ENCODE measurements around the gene WWTR1. TPM values are rescaled to one million over a fixed set of nuclear protein-coding genes. Genes with fewer than 3 reads are reported as not detected.

WWTR1 gene
- polyA plus RNA-seq, 1 experiment: 164 TPM

DNA sequence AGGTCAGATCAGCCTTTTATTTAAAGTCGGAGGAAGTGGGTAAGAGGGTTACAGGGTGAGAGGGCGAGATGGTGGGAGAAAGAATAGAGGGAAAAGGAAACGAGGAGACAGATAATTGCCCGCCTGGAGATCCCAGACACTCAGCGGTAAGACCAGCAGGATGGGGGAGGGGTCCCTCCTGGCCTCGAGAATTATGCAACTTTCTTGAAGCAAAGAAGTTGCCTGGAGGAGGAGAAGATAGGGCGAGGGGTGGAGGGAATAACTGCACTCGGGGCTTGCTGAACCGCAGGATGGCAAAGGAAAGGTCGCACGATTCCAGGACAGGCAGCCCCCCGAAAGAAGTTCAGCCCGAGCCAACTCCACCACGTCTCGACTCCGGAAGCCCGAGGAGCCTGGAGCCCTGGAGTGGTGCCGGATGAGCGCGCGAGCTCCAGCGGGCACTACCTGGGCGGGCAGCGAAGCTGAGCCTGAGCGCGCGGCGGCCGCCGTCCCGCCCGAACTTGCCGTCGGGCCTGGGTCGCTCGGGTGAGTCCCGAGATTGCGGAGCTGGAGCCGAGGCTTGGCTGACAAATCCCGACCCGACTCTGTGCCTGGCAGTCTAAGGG, 402 bp downstream of the WWTR1 start:
- H3K27me3 ChIP-seq (ENCODE audit: control insufficient read depth, insufficient read depth, low read length): no peaks in the 10 kb centered on the region
- DNase-seq (ENCODE audit: low read depth, low spot score): no peak
- H3K27ac ChIP-seq (ENCODE audit: low read depth, low read length): peak overlapping the region; percentile 98
- H3K4me3 ChIP-seq (ENCODE audit: low read depth, low read length): peak overlapping the region; percentile 94
- ChIA-PET CTCF (interaction anchor here (0.9 to 1.7 kb wide), 5 partner anchors 60 to 127 kb away, joined by 4 to 11 read pairs (median 4); no protein-coding TSS in a partner anchor), POLR2A (interaction anchor here (0.6 to 2.7 kb wide), 25 partner anchors 9 to 441 kb away, joined by 3 to 16 read pairs (median 6); partner anchors contain the start of gene COMMD2)
- TF ChIP-seq, protein P1, sequence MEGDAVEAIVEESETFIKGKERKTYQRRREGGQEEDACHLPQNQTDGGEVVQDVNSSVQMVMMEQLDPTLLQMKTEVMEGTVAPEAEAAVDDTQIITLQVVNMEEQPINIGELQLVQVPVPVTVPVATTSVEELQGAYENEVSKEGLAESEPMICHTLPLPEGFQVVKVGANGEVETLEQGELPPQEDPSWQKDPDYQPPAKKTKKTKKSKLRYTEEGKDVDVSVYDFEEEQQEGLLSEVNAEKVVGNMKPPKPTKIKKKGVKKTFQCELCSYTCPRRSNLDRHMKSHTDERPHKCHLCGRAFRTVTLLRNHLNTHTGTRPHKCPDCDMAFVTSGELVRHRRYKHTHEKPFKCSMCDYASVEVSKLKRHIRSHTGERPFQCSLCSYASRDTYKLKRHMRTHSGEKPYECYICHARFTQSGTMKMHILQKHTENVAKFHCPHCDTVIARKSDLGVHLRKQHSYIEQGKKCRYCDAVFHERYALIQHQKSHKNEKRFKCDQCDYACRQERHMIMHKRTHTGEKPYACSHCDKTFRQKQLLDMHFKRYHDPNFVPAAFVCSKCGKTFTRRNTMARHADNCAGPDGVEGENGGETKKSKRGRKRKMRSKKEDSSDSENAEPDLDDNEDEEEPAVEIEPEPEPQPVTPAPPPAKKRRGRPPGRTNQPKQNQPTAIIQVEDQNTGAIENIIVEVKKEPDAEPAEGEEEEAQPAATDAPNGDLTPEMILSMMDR (IDR thresholded peaks at IDR 0.05; ENCODE audit: low read depth, low read length): no peak
- no peaks in the 10 kb centered on the region; the same call in 1 of the 2 replicates for H3K9me3 ChIP-seq (ENCODE audit: control insufficient read depth, insufficient read depth, low read length)

DNA sequence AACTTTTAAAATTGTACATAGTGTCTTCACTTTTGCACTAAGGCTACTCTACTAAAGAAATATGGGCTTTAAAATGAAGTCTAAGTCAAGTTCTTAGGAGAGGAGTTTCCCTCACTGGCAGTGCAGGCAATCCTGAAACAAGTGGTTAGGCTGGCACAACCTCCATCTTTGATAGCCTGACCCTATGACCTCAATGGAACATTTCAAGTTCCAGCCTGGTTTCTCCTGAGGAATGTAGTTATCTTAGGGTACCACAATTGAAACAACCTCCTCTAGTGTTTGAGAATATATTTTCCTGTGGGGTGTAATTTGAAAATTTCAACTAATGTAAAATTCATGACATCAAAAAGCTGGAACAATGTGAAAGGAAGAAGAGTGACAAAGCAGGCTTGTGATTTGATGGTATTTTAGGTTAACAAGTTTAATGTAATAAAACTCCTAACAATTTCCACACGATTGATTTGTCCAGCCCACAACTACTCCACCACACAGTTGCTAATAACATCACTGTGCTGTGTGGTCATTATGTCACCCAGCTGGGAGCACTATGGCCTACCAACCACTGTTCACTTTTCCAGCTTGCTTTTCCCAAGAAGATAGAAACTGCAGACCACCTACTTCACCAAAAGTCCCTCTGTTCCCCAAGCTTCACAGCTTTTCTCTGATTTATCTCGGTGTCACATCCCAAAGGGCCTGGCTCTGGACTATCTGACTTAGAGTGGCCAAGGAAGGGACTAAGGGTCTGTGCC, 1.8 kb downstream of the WWTR1 start:
- no peak for DNase-seq (ENCODE audit: low read depth, low spot score)
- H3K27me3 ChIP-seq (ENCODE audit: control insufficient read depth, insufficient read depth, low read length): no peaks in the 10 kb centered on the region
- CTCF ChIA-PET: interaction anchor here (0.6 to 0.7 kb wide), 2 partner anchors 126 to 144 kb away, joined by 3 read pairs; no protein-coding TSS in a partner anchor

DNA sequence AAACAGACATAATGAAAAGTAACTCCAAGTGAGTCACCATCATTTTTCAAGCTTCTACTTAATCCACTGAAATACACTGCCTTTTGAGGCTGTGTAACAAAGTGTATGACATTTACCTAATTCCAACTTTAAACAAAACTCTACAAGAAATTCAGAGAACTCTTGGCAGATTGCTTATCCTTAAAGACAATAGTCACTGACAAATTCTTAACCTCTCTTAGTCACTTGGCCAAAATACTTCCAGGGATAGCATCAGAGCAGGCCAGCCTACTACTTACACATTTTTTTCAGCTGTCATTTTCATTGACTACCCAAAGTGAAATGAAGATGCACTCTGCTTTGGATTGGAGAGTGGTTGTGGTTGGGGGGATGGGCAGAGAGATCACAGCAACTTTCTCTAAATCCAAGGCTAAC, 3.6 kb downstream of the WWTR1 start:
- Histone ChIP-seq H3K9me3 (ENCODE audit: control insufficient read depth, insufficient read depth, low read length) (no peaks in the 10 kb centered on the region; the same call in 1 of the 2 replicates), H3K4me3 (ENCODE audit: low read depth, low read length) (peak overlapping the region; percentile 40), H3K27me3 (ENCODE audit: control insufficient read depth, insufficient read depth, low read length) (no peaks in the 10 kb centered on the region), H3K27ac (ENCODE audit: low read depth, low read length) (no peak overlapping the region)
- POLR2A ChIA-PET: interaction anchor here (0.6 to 1.5 kb wide), 6 partner anchors 15 to 107 kb away, joined by 3 to 4 read pairs (median 3); no protein-coding TSS in a partner anchor
- TF ChIP-seq, protein P1 (IDR thresholded peaks at IDR 0.05; ENCODE audit: low read depth, low read length): no peak
- CTCF ChIA-PET: interaction anchor here (0.9 to 2.2 kb wide), 6 partner anchors 18 to 141 kb away, joined by 3 to 13 read pairs (median 4); no protein-coding TSS in a partner anchor
- no peak for DNase-seq (ENCODE audit: low read depth, low spot score)

More for the DNA sequence above, 1.8 kb downstream of the WWTR1 start:
- TF ChIP-seq, protein P1 (IDR thresholded peaks at IDR 0.05; ENCODE audit: low read depth, low read length): no peak
- Histone ChIP-seq H3K9me3 (ENCODE audit: control insufficient read depth, insufficient read depth, low read length) (no peaks in the 10 kb centered on the region; the same call in 1 of the 2 replicates), H3K4me3 (ENCODE audit: low read depth, low read length) (peak overlapping the region; percentile 94), H3K27ac (ENCODE audit: low read depth, low read length) (peak overlapping the region; percentile 66)
- POLR2A ChIA-PET: interaction anchor here (0.9 to 2.7 kb wide), 2 partner anchors 7 to 81 kb away, joined by 5 to 15 read pairs; no protein-coding TSS in a partner anchor

DNA sequence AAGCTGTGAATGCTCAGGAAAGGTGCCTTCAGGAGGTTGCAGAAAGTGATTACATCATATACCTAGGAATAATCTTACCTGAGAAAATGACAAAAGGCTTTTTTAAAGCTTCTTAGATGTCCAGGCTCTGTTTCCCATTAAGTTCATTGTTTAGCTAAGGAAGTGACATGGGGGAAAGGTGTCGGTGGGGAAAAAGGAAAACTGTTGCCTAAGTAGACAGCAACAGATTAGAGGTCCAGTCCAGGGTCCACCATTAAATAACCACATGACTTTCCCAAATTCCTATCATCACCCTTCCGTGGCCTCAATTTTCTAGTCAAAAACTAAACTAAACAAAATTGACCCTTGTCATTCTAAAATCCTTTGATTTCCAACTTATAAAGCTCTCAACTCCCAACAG, 4.3 kb downstream of the WWTR1 start:
- ChIA-PET CTCF (interaction anchor here (0.6 to 2.2 kb wide), 7 partner anchors 17 to 141 kb away, joined by 3 to 13 read pairs (median 4); no protein-coding TSS in a partner anchor), POLR2A (interaction anchor here (1.2 to 1.5 kb wide), 3 partner anchors 14 to 100 kb away, joined by 3 to 4 read pairs (median 3); no protein-coding TSS in a partner anchor)
- TF ChIP-seq, protein P1 (IDR thresholded peaks at IDR 0.05; ENCODE audit: low read depth, low read length): no peak
- H3K27me3 ChIP-seq (ENCODE audit: control insufficient read depth, insufficient read depth, low read length): no peaks in the 10 kb centered on the region
- no peaks in the 10 kb centered on the region; the same call in 1 of the 2 replicates for H3K9me3 ChIP-seq (ENCODE audit: control insufficient read depth, insufficient read depth, low read length)
- peak overlapping the region; percentile 40 for H3K4me3 ChIP-seq (ENCODE audit: low read depth, low read length)
- DNase-seq (ENCODE audit: low read depth, low spot score): no peak
- H3K27ac ChIP-seq (ENCODE audit: low read depth, low read length): no peak overlapping the region
